Large intestine (tissue), 3 donors: Measurements from ENCODE around the gene CRHR2. TPM values are rescaled to one million over a fixed set of nuclear protein-coding genes. Genes with fewer than 3 reads are reported as not detected.

ENCODE experiments used
- DNase-seq, 2 donors: peaks; one replicate each; pipeline versions ENCODE4 v3.0.0 to v3.0.0-alpha.2; 2013
- H3K27ac ChIP-seq: one replicate; pipeline ENCODE4 v1.5.1; 2013; ENCODE audit warnings: low read length
- H3K27me3 ChIP-seq: 2 replicates; pipeline ENCODE4 v1.6.1; 2013; ENCODE audit warnings: low read length; ENCODE audit not compliant: control insufficient read depth, insufficient read depth
- H3K36me3 ChIP-seq: 2 replicates; pipeline ENCODE4 v1.6.1; 2013; ENCODE audit warnings: low read length; ENCODE audit not compliant: control insufficient read depth, insufficient read depth
- H3K4me1 ChIP-seq: one replicate; pipeline ENCODE4 v1.6.1; 2013; ENCODE audit warnings: low read length; ENCODE audit not compliant: control insufficient read depth, insufficient read depth
- H3K4me3 ChIP-seq: one replicate; pipeline ENCODE4 v1.5.1; 2013; ENCODE audit warnings: low read length
- H3K9me3 ChIP-seq: one replicate; pipeline ENCODE4 v1.6.1; 2013; ENCODE audit warnings: mild to moderate bottlenecking, low read depth, low read length, moderate library complexity; ENCODE audit not compliant: control insufficient read depth
- WGBS: methylation state at CpG from one replicate; pipeline ENCODE4 v1.1.5; 2013; ENCODE audit warnings: low lambda C conversion rate; ENCODE audit not compliant: insufficient coverage; 5-methylcytosine and 5-hydroxymethylcytosine counted together
- polyA plus RNA-seq: library from polyadenylated mRNA; unstranded; fragments of 120-200 nt; gene quantifications from one replicate; pipeline ENCODE4 v1.2.1, GENCODE V29; 2013

The CRHR2 gene
- polyA plus RNA-seq, 1 donor: 0.31 TPM

GRCh38 chr7:30665043-30665442 lies 17.2 kb downstream of the CRHR2 start:
- Histone ChIP-seq H3K27ac (no peak overlapping the region), H3K27me3 (no peaks in the 10 kb centered on the region), H3K4me3 (no peak overlapping the region), H3K9me3 (no peaks in the 10 kb centered on the region), H3K36me3 (no peaks in the 10 kb centered on the region), H3K4me1 (no peaks in the 10 kb centered on the region)
- DNase-seq: no peak
- no CpG with 5 or more reads among the region's 8 CpGs for WGBS

- no CpG with 5 or more reads among the region's 2 CpGs for WGBS
- no peak overlapping the region for H3K4me3 ChIP-seq
- DNase-seq: no peak
- H3K9me3 ChIP-seq: no peaks in the 10 kb centered on the region
- no peak overlapping the region for H3K27ac ChIP-seq
- H3K36me3 ChIP-seq: no peaks in the 10 kb centered on the region
- no peaks in the 10 kb centered on the region for H3K4me1 ChIP-seq
- H3K27me3 ChIP-seq: no peaks in the 10 kb centered on the region
These were observed 17.9 kb downstream of the CRHR2 start for GRCh38 chr7:30664184-30664885.

- H3K4me3 ChIP-seq: no peak overlapping the region
- H3K27me3 ChIP-seq: no peaks in the 10 kb centered on the region
- DNase-seq: no peak
- H3K9me3 ChIP-seq: no peaks in the 10 kb centered on the region
- no peaks in the 10 kb centered on the region for H3K4me1 ChIP-seq
- H3K36me3 ChIP-seq: no peaks in the 10 kb centered on the region
- H3K27ac ChIP-seq: no peak overlapping the region
- no CpG with 5 or more reads among the region's 4 CpGs for WGBS
These were observed 18.8 kb downstream of the CRHR2 start for GRCh38 chr7:30663414-30663813.

GRCh38 chr7:30662431-30662939 lies 19.8 kb downstream of the CRHR2 start:
- no peaks in the 10 kb centered on the region for H3K27me3 ChIP-seq
- no peak overlapping the region for H3K4me3 ChIP-seq
- H3K4me1 ChIP-seq: no peaks in the 10 kb centered on the region
- DNase-seq: no peak
- H3K36me3 ChIP-seq: no peaks in the 10 kb centered on the region
- no peak overlapping the region for H3K27ac ChIP-seq
- no peaks in the 10 kb centered on the region for H3K9me3 ChIP-seq
- WGBS: 60% methylated on average over 1 of the region's 9 CpGs

- Histone ChIP-seq H3K36me3 (no peaks in the 10 kb centered on the region), H3K9me3 (no peaks in the 10 kb centered on the region), H3K27me3 (no peaks in the 10 kb centered on the region), H3K27ac (no peak overlapping the region), H3K4me1 (no peaks in the 10 kb centered on the region), H3K4me3 (no peak overlapping the region)
- no CpG with 5 or more reads among the region's 6 CpGs for WGBS
- DNase-seq: no peak
These were observed 20.3 kb downstream of the CRHR2 start for GRCh38 chr7:30661926-30662325.

- no peaks in the 10 kb centered on the region for H3K4me1 ChIP-seq
- no peak overlapping the region for H3K4me3 ChIP-seq
- no peak overlapping the region for H3K27ac ChIP-seq
- no CpG with 5 or more reads among the region's 16 CpGs for WGBS
- no peaks in the 10 kb centered on the region for H3K36me3 ChIP-seq
- no peaks in the 10 kb centered on the region for H3K27me3 ChIP-seq
- no peak for DNase-seq
- no peaks in the 10 kb centered on the region for H3K9me3 ChIP-seq
These were observed 21.7 kb downstream of the CRHR2 start for GRCh38 chr7:30660331-30661255.

- no peak overlapping the region for H3K4me3 ChIP-seq
- H3K27ac ChIP-seq: no peak overlapping the region
- H3K9me3 ChIP-seq: no peaks in the 10 kb centered on the region
- no peak for DNase-seq
- no peaks in the 10 kb centered on the region for H3K4me1 ChIP-seq
- 90% methylated on average over 1 of the region's 3 CpGs for WGBS
- no peaks in the 10 kb centered on the region for H3K27me3 ChIP-seq
- H3K36me3 ChIP-seq: no peaks in the 10 kb centered on the region
These were observed 22.9 kb downstream of the CRHR2 start for GRCh38 chr7:30659312-30659711.

GRCh38 chr7:30658479-30659074 lies 23.7 kb downstream of the CRHR2 start:
- Histone ChIP-seq H3K36me3 (no peaks in the 10 kb centered on the region), H3K4me3 (no peak overlapping the region), H3K9me3 (no peaks in the 10 kb centered on the region), H3K4me1 (no peaks in the 10 kb centered on the region), H3K27ac (no peak overlapping the region), H3K27me3 (no peaks in the 10 kb centered on the region)
- DNase-seq: no peak
- WGBS: no CpG with 5 or more reads among the region's 3 CpGs

GRCh38 chr7:30657131-30657530 lies 25.1 kb downstream of the CRHR2 start:
- Histone ChIP-seq H3K9me3 (no peaks in the 10 kb centered on the region), H3K27me3 (no peaks in the 10 kb centered on the region), H3K36me3 (no peaks in the 10 kb centered on the region), H3K4me3 (no peak overlapping the region), H3K27ac (no peak overlapping the region), H3K4me1 (no peaks in the 10 kb centered on the region)
- WGBS: no CpG with 5 or more reads among the region's 2 CpGs
- DNase-seq: no peak
